ENCODE data around the gene ATP11C. TPM values are rescaled to one million over a fixed set of nuclear protein-coding genes. Genes with fewer than 3 reads are reported as not detected.
A peak's percentile ranks its signal among the peaks of the same experiment; 100 is the strongest.
"Not testable (repeated sequence)": the region's sequence is repeated elsewhere in the genome, so short reads cannot be mapped to it uniquely, and the experiment has no call there.

The ATP11C gene
- polyA plus RNA-seq = 1 to 10 TPM; 1.7 to 3.4 TPM

DNA sequence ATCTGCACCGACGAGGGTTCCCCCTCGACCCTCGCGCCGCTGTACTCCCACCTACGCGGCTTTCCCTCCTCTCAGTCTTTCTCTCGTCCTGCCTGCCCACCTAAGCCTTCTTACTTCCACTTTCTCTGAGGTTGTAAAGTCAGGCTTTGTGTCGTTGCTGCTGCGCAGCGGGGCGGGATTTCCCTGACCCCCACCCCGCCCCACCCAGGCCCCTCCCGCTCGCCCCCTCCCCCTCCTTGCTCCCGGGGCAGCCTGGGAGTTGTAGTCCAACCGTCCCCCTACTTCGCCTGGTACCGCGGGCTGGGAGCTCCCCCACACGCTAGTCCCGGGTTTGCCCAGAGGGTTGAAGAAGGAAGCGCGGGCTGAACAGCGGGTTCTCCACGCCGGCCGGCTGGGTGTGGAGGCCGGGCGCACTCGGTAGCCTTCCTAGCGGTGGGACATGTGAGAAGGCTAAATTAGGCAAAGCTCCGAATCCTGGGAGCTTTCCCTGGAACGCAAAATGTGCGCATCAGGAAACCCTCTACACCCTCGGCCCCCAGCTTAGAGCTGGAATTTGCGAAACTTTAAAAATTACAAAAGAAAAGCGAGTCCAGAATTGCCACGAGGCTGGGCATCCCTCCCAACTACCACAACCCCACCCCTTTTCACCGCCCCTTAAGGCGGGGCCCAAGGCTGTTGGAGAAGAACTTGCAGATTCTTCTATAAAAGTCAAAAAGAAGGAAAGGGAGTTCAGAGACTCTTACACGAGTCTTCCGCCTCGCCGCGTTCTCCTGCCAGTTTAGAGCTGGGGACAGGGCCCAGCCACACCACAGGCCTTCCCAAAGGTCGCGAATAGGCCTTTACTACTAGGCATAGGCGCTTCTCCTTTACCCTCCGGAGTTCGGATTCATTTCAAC is at the start of gene ATP11C:
ATP11C (minus strand) TSS at position 153 of the 896 bp plus-strand sequence. CDS start 1,011 bp downstream, outside the sequence.
- Histone ChIP-seq H3K9me3 (ENCODE audit: control insufficient read depth in 2 of 2, insufficient read depth in 1 of 2, low read depth in 1 of 2, low read length in 1 of 2) (no peaks in the 10 kb centered on the region), H3K27ac (ENCODE audit: low read depth in 2 of 2, low read length in 1 of 2) (peak within 1 kb of the TSS; percentile 92 to 98), H3K4me1 (ENCODE audit: control insufficient read depth in 2 of 2, insufficient read depth in 2 of 2, low read length in 1 of 2) (no peaks in the 10 kb centered on the region), H3K36me3 (ENCODE audit: control insufficient read depth in 2 of 2, insufficient read depth in 2 of 2, low read length in 1 of 2) (no peaks in the 10 kb centered on the region), H3K4me3 (ENCODE audit: low read depth in 1 of 2, low read length in 2 of 2) (peak within 1 kb of the TSS; percentile 52 to 85), H3K27me3 (ENCODE audit: control insufficient read depth in 1 of 2, insufficient read depth in 2 of 2, low read length in 2 of 2) (no peaks in the 10 kb centered on the region)
- WGBS, 2 donors = 1 to 13% methylated on average over 50 to 51 of the region's 52 CpGs

- Histone ChIP-seq H3K4me1 (ENCODE audit: control insufficient read depth in 2 of 2, insufficient read depth in 2 of 2, low read length in 1 of 2) (no peaks in the 10 kb centered on the region), H3K27ac (ENCODE audit: low read depth in 2 of 2, low read length in 1 of 2) (no peak overlapping the region), H3K36me3 (ENCODE audit: control insufficient read depth in 2 of 2, insufficient read depth in 2 of 2, low read length in 1 of 2) (no peaks in the 10 kb centered on the region), H3K27me3 (ENCODE audit: control insufficient read depth in 1 of 2, insufficient read depth in 2 of 2, low read length in 2 of 2) (peaks cover 0 to 5% of the 10 kb centered on the region in 2 donors), H3K9me3 (ENCODE audit: control insufficient read depth in 2 of 2, insufficient read depth in 1 of 2, low read depth in 1 of 2, low read length in 1 of 2) (no peaks in the 10 kb centered on the region), H3K4me3 (ENCODE audit: low read depth in 1 of 2, low read length in 2 of 2) (no peak overlapping the region)
- 72 to 81% methylated on average over 3 of the region's 3 CpGs for WGBS, 2 donors
These were observed 41.6 kb upstream of the ATP11C start for GRCh38 chrX:139974471-139974870.

DNA sequence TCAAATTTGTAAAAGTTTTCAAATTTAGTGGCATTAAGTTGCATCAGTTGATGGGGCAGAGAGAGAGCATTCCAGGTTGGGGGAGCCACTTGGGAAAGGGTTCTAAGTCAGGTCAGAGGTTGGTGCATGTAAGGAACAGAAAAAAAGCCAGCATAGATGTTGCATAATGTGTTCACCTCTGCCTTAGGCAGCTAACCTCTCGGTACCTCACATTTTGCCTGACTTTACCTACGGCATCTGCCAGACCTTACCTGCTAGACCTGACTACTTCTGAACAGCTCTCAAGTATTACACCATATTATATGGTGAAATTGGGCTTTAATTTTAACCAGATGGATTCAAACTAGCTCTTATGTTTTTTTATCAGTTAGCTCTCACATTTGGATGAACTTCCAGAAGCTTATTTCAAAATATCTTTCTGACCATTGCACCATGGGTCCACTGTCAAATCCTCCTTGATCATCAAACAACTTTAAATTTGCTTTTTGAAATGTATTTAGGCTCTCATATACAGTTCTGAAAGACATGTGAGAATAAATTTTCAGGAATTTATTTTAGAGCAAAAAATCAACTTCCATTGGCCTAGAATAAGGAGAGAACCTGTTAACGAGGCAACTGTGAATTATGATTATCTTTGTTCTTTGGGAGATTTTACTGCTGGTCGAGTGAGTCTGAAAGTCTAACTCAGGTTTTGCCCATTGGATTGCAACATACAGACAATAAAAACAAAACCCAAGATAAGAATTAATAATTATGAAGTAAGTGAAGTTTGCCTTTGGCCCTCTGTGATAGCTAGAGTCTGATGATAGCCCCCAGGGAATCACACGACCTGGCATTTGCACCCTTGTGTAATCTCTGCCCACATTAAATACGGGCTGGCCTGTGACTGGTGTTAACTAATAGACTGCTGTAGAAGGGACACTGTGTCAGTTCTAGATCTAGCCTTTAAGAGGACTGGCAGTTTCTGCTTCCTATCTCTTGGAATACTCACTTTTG is 40.1 kb upstream of the ATP11C start:
- Histone ChIP-seq H3K27ac (ENCODE audit: low read depth in 2 of 2, low read length in 1 of 2) (no peak overlapping the region), H3K27me3 (ENCODE audit: control insufficient read depth in 1 of 2, insufficient read depth in 2 of 2, low read length in 2 of 2) (peaks cover 0 to 5% of the 10 kb centered on the region in 2 donors), H3K36me3 (ENCODE audit: control insufficient read depth in 2 of 2, insufficient read depth in 2 of 2, low read length in 1 of 2) (no peaks in the 10 kb centered on the region), H3K4me3 (ENCODE audit: low read depth in 1 of 2, low read length in 2 of 2) (no peak overlapping the region), H3K4me1 (ENCODE audit: control insufficient read depth in 2 of 2, insufficient read depth in 2 of 2, low read length in 1 of 2) (no peaks in the 10 kb centered on the region), H3K9me3 (ENCODE audit: control insufficient read depth in 2 of 2, insufficient read depth in 1 of 2, low read depth in 1 of 2, low read length in 1 of 2) (no peaks in the 10 kb centered on the region)
- WGBS, 2 donors = 71 to 78% methylated on average over 6 of the region's 6 CpGs

DNA sequence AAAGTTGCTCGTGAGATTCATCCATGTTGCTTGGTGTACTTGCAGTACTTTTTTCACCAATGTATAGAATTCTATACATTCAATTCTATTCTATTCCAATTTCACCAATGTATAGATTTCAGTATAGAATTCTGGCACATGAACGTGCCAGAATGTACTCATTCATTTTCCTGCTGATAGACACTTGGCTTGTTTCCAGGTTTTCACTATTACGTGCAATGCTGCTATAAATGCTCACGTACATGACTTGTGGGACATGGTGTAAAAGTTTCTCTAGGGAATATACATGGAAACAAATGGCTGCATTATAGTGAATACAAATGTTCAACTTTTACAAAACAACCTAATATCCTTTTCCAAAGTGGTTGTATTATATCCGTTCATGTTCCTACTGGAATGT is 39.3 kb upstream of the ATP11C start:
- H3K27me3 ChIP-seq (ENCODE audit: control insufficient read depth in 1 of 2, insufficient read depth in 2 of 2, low read length in 2 of 2) = peaks cover 0 to 5% of the 10 kb centered on the region in 2 donors
- H3K27ac ChIP-seq (ENCODE audit: low read depth in 2 of 2, low read length in 1 of 2) = no peak overlapping the region
- H3K9me3 ChIP-seq (ENCODE audit: control insufficient read depth in 2 of 2, insufficient read depth in 1 of 2, low read depth in 1 of 2, low read length in 1 of 2) = no peaks in the 10 kb centered on the region
- no peak overlapping the region for H3K4me3 ChIP-seq (ENCODE audit: low read depth in 1 of 2, low read length in 2 of 2)
- H3K36me3 ChIP-seq (ENCODE audit: control insufficient read depth in 2 of 2, insufficient read depth in 2 of 2, low read length in 1 of 2) = no peaks in the 10 kb centered on the region
- no peaks in the 10 kb centered on the region for H3K4me1 ChIP-seq (ENCODE audit: control insufficient read depth in 2 of 2, insufficient read depth in 2 of 2, low read length in 1 of 2)
- WGBS, 2 donors = 54 to 65% methylated on average over 5 of the region's 5 CpGs

- Histone ChIP-seq H3K27ac (ENCODE audit: low read depth in 2 of 2, low read length in 1 of 2) (no peak overlapping the region), H3K27me3 (ENCODE audit: control insufficient read depth in 1 of 2, insufficient read depth in 2 of 2, low read length in 2 of 2) (peaks cover 0 to 5% of the 10 kb centered on the region in 2 donors), H3K9me3 (ENCODE audit: control insufficient read depth in 2 of 2, insufficient read depth in 1 of 2, low read depth in 1 of 2, low read length in 1 of 2) (no peaks in the 10 kb centered on the region), H3K36me3 (ENCODE audit: control insufficient read depth in 2 of 2, insufficient read depth in 2 of 2, low read length in 1 of 2) (no peaks in the 10 kb centered on the region), H3K4me3 (ENCODE audit: low read depth in 1 of 2, low read length in 2 of 2) (no peak overlapping the region), H3K4me1 (ENCODE audit: control insufficient read depth in 2 of 2, insufficient read depth in 2 of 2, low read length in 1 of 2) (no peaks in the 10 kb centered on the region)
- 22 to 41% methylated on average over 10 of the region's 10 CpGs for WGBS, 2 donors
These were observed 38.5 kb upstream of the ATP11C start for GRCh38 chrX:139971394-139971749.

- no peaks in the 10 kb centered on the region for H3K9me3 ChIP-seq (ENCODE audit: control insufficient read depth in 2 of 2, insufficient read depth in 1 of 2, low read depth in 1 of 2, low read length in 1 of 2)
- peaks cover 0 to 5% of the 10 kb centered on the region in 2 donors for H3K27me3 ChIP-seq (ENCODE audit: control insufficient read depth in 1 of 2, insufficient read depth in 2 of 2, low read length in 2 of 2)
- H3K36me3 ChIP-seq (ENCODE audit: control insufficient read depth in 2 of 2, insufficient read depth in 2 of 2, low read length in 1 of 2) = no peaks in the 10 kb centered on the region
- no peak overlapping the region for H3K27ac ChIP-seq (ENCODE audit: low read depth in 2 of 2, low read length in 1 of 2)
- 63 to 88% methylated on average over 2 of the region's 2 CpGs for WGBS, 2 donors
- H3K4me1 ChIP-seq (ENCODE audit: control insufficient read depth in 2 of 2, insufficient read depth in 2 of 2, low read length in 1 of 2) = no peaks in the 10 kb centered on the region
- H3K4me3 ChIP-seq (ENCODE audit: low read depth in 1 of 2, low read length in 2 of 2) = no peak overlapping the region
These were observed 36.4 kb upstream of the ATP11C start for GRCh38 chrX:139969286-139969685.

- WGBS, 2 donors = 66 to 92% methylated on average over 3 of the region's 3 CpGs
- Histone ChIP-seq H3K36me3 (ENCODE audit: control insufficient read depth in 2 of 2, insufficient read depth in 2 of 2, low read length in 1 of 2) (no peaks in the 10 kb centered on the region), H3K27me3 (ENCODE audit: control insufficient read depth in 1 of 2, insufficient read depth in 2 of 2, low read length in 2 of 2) (peaks cover 0 to 5% of the 10 kb centered on the region in 2 donors), H3K4me1 (ENCODE audit: control insufficient read depth in 2 of 2, insufficient read depth in 2 of 2, low read length in 1 of 2) (no peaks in the 10 kb centered on the region), H3K4me3 (ENCODE audit: low read depth in 1 of 2, low read length in 2 of 2) (no peak overlapping the region), H3K27ac (ENCODE audit: low read depth in 2 of 2, low read length in 1 of 2) (no peak overlapping the region), H3K9me3 (ENCODE audit: control insufficient read depth in 2 of 2, insufficient read depth in 1 of 2, low read depth in 1 of 2, low read length in 1 of 2) (no peaks in the 10 kb centered on the region)
These were observed 34.9 kb upstream of the ATP11C start for GRCh38 chrX:139967750-139968149.

DNA sequence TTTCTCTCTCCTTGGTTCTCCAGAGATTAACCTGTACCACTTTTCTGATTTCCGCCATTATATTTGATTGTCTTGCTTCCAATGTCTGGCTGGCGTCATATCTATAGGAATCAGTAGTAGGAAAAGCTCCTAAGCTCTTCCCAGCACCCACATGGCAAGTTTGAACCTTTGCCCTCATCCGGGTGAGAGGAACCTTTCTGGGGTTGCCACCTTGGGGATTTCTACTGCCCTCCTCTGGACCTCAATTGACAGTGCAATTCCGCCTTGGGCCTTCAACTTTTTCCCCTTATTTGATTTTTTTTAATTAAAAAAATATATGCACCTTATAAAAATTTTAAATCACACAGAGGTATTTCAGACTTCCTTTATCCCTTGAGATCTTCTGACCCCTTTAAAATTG is 34.4 kb upstream of the ATP11C start:
- Histone ChIP-seq H3K27ac (ENCODE audit: low read depth in 2 of 2, low read length in 1 of 2) (no peak overlapping the region), H3K4me1 (ENCODE audit: control insufficient read depth in 2 of 2, insufficient read depth in 2 of 2, low read length in 1 of 2) (no peaks in the 10 kb centered on the region), H3K9me3 (ENCODE audit: control insufficient read depth in 2 of 2, insufficient read depth in 1 of 2, low read depth in 1 of 2, low read length in 1 of 2) (no peaks in the 10 kb centered on the region), H3K36me3 (ENCODE audit: control insufficient read depth in 2 of 2, insufficient read depth in 2 of 2, low read length in 1 of 2) (no peaks in the 10 kb centered on the region), H3K27me3 (ENCODE audit: control insufficient read depth in 1 of 2, insufficient read depth in 2 of 2, low read length in 2 of 2) (peaks cover 0 to 4% of the 10 kb centered on the region in 2 donors), H3K4me3 (ENCODE audit: low read depth in 1 of 2, low read length in 2 of 2) (no peak overlapping the region)
- WGBS, 2 donors = 49 to 70% methylated on average over 4 of the region's 4 CpGs

DNA sequence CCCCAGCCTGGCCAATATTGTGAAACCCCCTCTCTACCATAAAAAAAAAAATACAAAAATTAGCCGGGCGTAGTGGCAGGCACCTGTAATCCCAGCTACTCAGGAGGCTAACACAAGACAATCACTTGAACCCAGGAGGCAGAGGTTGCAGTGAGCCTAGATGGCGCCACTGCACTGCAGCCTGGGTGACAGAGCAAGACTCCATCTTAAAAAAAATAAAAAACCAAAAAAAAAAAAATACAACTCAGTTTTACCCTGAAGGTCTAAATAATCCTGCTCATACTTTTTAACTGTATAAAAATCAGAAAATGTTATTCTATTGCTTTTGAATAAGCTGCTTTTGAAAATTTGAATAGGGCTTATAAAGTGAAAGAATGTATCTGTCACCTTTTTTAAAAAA is 33.3 kb upstream of the ATP11C start:
- H3K27me3 ChIP-seq (ENCODE audit: control insufficient read depth in 1 of 2, insufficient read depth in 2 of 2, low read length in 2 of 2); H3K4me1 ChIP-seq (ENCODE audit: control insufficient read depth in 2 of 2, insufficient read depth in 2 of 2, low read length in 1 of 2); H3K27ac ChIP-seq (ENCODE audit: low read depth in 2 of 2, low read length in 1 of 2); H3K36me3 ChIP-seq (ENCODE audit: control insufficient read depth in 2 of 2, insufficient read depth in 2 of 2, low read length in 1 of 2); H3K4me3 ChIP-seq (ENCODE audit: low read depth in 1 of 2, low read length in 2 of 2); H3K9me3 ChIP-seq (ENCODE audit: control insufficient read depth in 2 of 2, insufficient read depth in 1 of 2, low read depth in 1 of 2, low read length in 1 of 2): not testable (repeated sequence)
- WGBS, 2 donors = 65% methylated on average over 3 of the region's 3 CpGs

All from esophagus (tissue), 2 donors.